Measurements from ENCODE around the gene UNC13C. TPM values are rescaled to one million over a fixed set of nuclear protein-coding genes. Genes with fewer than 3 reads are reported as not detected.

The UNC13C gene
- polyA plus RNA-seq, 1 of the 3 experiments (the other 2 are of a cell fraction), result not detected

DNA sequence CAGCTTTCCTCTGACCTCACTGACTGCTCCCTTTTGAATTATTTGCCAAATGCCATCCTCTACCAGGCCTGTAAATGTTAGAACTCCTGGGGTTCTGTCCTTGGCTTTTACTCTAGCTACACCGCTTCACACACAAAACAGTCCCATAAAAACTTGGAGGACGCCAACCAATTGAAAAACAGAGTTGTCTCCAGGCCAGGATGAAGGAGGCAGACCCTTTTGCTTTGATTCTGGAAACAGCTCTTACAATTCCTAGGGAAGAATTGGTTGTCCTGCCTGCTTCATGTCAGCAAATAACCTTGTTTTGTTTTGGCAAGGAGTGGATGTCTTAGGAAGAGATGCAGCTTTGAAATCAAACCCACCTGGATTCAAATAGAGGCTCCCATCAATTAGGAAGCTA lies 375.5 kb downstream of the UNC13C start:
- no peak overlapping the region for H3K27ac ChIP-seq (ENCODE audit: low read depth in 2 of 2, low read length in 1 of 2)
- no peaks in the 10 kb centered on the region for H3K36me3 ChIP-seq (replicated peaks in 1 of 2; ENCODE audit: control insufficient read depth in 1 of 2, insufficient read depth in 2 of 2, low read length in 1 of 2)
- no peaks in the 10 kb centered on the region for H3K4me1 ChIP-seq (ENCODE audit: control insufficient read depth in 1 of 2, insufficient read depth in 2 of 2, low read depth in 1 of 2, low read length in 1 of 2)
- H2AFZ ChIP-seq (ENCODE audit: low read depth), result no peak overlapping the region
- no peaks in the 10 kb centered on the region for H3F3A ChIP-seq (replicated peaks; ENCODE audit: insufficient read depth)
- TF ChIP-seq TAF1 (IDR thresholded peaks at IDR 0.05; ENCODE audit: borderline replicate concordance, low read depth, low read length) (no peak), EP300 (IDR thresholded peaks at IDR 0.05; ENCODE audit: borderline replicate concordance in 1 of 2, low read depth in 1 of 2, low read length in 1 of 2) (no peak), CHD2 (IDR thresholded peaks at IDR 0.05; ENCODE audit: low read length, partially characterized antibody) (no peak), MXI1 (IDR thresholded peaks at IDR 0.05; ENCODE audit: low read depth, low read length) (no peak), RFX5 (IDR thresholded peaks at IDR 0.05; ENCODE audit: low read length) (no peak), GABPA (IDR thresholded peaks at IDR 0.05; ENCODE audit: low read depth) (no peak), YY1 (IDR thresholded peaks at IDR 0.05; ENCODE audit: low read depth) (no peak), RCOR1 (IDR thresholded peaks at IDR 0.05; ENCODE audit: low read length) (no peak), SIN3A (IDR thresholded peaks at IDR 0.05; ENCODE audit: borderline replicate concordance, low read depth, low read length) (no peak), EZH2phosphoT487 (IDR thresholded peaks at IDR 0.05; ENCODE audit: borderline replicate concordance, low read depth) (no peak), NRF1 (IDR thresholded peaks at IDR 0.05; ENCODE audit: low read depth, low read length) (no peak), NFIC (IDR thresholded peaks at IDR 0.05; ENCODE audit: borderline replicate concordance) (no peak)
- TF ChIP-seq, protein P1, sequence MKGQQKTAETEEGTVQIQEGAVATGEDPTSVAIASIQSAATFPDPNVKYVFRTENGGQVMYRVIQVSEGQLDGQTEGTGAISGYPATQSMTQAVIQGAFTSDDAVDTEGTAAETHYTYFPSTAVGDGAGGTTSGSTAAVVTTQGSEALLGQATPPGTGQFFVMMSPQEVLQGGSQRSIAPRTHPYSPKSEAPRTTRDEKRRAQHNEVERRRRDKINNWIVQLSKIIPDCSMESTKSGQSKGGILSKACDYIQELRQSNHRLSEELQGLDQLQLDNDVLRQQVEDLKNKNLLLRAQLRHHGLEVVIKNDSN (IDR thresholded peaks at IDR 0.05; ENCODE audit: borderline replicate concordance, low read depth), result no peak
- TF ChIP-seq, protein P2, sequence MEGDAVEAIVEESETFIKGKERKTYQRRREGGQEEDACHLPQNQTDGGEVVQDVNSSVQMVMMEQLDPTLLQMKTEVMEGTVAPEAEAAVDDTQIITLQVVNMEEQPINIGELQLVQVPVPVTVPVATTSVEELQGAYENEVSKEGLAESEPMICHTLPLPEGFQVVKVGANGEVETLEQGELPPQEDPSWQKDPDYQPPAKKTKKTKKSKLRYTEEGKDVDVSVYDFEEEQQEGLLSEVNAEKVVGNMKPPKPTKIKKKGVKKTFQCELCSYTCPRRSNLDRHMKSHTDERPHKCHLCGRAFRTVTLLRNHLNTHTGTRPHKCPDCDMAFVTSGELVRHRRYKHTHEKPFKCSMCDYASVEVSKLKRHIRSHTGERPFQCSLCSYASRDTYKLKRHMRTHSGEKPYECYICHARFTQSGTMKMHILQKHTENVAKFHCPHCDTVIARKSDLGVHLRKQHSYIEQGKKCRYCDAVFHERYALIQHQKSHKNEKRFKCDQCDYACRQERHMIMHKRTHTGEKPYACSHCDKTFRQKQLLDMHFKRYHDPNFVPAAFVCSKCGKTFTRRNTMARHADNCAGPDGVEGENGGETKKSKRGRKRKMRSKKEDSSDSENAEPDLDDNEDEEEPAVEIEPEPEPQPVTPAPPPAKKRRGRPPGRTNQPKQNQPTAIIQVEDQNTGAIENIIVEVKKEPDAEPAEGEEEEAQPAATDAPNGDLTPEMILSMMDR (IDR thresholded peaks at IDR 0.05), result no peak
- TF ChIP-seq, protein P3, sequence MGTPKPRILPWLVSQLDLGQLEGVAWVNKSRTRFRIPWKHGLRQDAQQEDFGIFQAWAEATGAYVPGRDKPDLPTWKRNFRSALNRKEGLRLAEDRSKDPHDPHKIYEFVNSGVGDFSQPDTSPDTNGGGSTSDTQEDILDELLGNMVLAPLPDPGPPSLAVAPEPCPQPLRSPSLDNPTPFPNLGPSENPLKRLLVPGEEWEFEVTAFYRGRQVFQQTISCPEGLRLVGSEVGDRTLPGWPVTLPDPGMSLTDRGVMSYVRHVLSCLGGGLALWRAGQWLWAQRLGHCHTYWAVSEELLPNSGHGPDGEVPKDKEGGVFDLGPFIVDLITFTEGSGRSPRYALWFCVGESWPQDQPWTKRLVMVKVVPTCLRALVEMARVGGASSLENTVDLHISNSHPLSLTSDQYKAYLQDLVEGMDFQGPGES (IDR thresholded peaks at IDR 0.05; ENCODE audit: low read depth, low read length), result no peak
- H3K27me3 ChIP-seq (ENCODE audit: insufficient read depth), result no peaks in the 10 kb centered on the region
- POLR2A ChIA-PET, result no interaction called here
- no peaks in the 10 kb centered on the region for H3K9me3 ChIP-seq
- no peak overlapping the region for H3K4me2 ChIP-seq
- H3K79me2 ChIP-seq (ENCODE audit: insufficient read depth), result no peaks in the 10 kb centered on the region
- H3K9ac ChIP-seq, result no peak overlapping the region
- no peak overlapping the region for H3K4me3 ChIP-seq (ENCODE audit: low read depth in 2 of 2, low read length in 1 of 2)
- WGBS (ENCODE audit: low lambda C conversion rate), result 3% methylated on average over 2 of the region's 2 CpGs
- no peaks in the 10 kb centered on the region for H4K20me1 ChIP-seq (ENCODE audit: insufficient read depth)
- no peak for DNase-seq
- CTCF ChIA-PET, result interaction anchor here (1.4 kb wide), 1 partner anchor 11 kb away, joined by 3 read pairs; no protein-coding TSS in a partner anchor
- no peaks in the 10 kb centered on the region for H3K9me2 ChIP-seq
